ES-I3 (cell line): ENCODE measurements around the gene CABCOCO1.

Experiments used
- H3K36me3 ChIP-seq: 2 replicates; pipeline ENCODE4 v1.6.1; 2013; ENCODE audit warnings: mild to moderate bottlenecking, low read length, control low read depth, moderate library complexity; ENCODE audit not compliant: insufficient read depth
- H3K4me1 ChIP-seq: 2 replicates; pipeline ENCODE4 v1.6.1; 2013; ENCODE audit warnings: mild to moderate bottlenecking, control low read depth, low read length; ENCODE audit not compliant: insufficient read depth
- H3K9ac ChIP-seq: 2 replicates; pipeline ENCODE4 v1.6.1; 2013; ENCODE audit warnings: low read depth, mild to moderate bottlenecking, low read length, moderate library complexity
- H3K9me3 ChIP-seq: 2 replicates; pipeline ENCODE4 v1.6.1; 2013; ENCODE audit warnings: mild to moderate bottlenecking, low read length, moderate library complexity; ENCODE audit not compliant: control insufficient read depth, insufficient read depth

The CABCOCO1 gene

DNA sequence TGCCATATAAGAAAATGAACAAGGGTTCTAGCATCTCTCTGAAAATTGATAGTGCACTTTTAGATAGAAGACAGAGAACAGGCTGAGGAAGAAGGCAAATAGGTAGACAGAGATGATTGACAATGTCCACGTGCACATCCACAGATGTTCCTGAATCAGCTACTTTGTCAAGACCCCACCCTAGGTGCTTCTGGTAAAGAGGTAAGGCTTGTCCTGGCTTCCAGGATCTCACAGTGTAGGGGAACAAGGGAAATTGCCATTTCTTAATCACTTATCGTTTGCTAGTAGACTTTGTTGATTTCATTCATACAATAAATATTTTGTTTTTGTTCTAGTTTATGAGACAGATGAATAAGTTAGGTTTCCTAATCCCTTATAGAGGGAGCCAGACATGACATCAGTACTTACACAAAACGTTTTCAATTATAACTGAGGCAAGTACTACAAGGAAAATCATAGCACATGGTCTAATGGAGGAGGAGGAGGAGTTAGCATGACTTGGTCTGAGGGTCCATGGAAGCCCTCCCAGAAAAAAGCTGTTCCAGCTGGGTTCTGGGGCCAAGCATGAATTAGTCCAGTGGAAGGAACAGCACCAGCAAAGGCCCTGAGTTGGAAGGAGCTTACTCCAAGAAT is 122.9 kb downstream of the CABCOCO1 start:
- Histone ChIP-seq H3K4me1 (no peaks in the 10 kb centered on the region), H3K9ac (no peak overlapping the region), H3K9me3 (no peaks in the 10 kb centered on the region), H3K36me3 (no peaks in the 10 kb centered on the region)

DNA sequence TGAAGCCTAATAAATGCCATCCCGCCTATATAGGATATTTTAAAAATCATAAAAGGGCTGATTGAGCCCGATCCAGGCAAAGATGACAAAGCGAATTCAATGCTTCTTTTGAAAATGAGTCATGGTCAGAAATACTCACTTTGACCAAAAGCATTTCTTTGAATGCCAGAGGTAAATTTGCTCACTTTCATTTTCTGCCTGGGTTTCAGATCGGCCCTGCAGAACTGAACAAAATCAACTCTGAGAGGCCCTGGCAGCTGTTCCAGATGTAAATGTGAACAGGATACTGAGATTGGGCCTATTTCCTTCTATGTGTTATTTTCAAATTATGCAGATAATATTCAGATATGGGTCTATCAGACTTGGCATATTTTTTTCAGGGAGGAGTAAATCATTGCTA is 124.0 kb downstream of the CABCOCO1 start:
- Histone ChIP-seq H3K9ac (no peak overlapping the region), H3K36me3 (no peaks in the 10 kb centered on the region), H3K4me1 (no peaks in the 10 kb centered on the region), H3K9me3 (no peaks in the 10 kb centered on the region)

DNA sequence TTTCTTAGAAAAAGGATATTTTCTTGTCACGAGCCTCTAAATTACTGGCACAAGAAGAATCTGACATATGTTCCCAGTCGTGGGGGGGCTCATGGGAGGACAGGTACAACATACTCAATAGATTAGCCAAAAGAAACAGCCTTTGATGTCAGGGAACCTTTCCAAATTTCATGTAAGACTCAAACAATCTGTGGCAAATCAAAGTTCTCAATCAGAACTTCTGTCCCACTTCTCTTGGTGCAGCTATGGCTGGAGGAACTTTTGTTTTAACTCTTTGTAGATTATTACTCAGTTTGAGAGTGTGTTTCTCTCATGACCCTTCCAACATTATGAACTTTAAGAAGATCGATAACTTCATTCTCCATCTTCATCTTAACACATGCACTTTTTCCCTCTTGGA is 124.4 kb downstream of the CABCOCO1 start:
- no peaks in the 10 kb centered on the region for H3K9me3 ChIP-seq
- H3K9ac ChIP-seq = no peak overlapping the region
- H3K36me3 ChIP-seq = no peaks in the 10 kb centered on the region
- no peaks in the 10 kb centered on the region for H3K4me1 ChIP-seq

DNA sequence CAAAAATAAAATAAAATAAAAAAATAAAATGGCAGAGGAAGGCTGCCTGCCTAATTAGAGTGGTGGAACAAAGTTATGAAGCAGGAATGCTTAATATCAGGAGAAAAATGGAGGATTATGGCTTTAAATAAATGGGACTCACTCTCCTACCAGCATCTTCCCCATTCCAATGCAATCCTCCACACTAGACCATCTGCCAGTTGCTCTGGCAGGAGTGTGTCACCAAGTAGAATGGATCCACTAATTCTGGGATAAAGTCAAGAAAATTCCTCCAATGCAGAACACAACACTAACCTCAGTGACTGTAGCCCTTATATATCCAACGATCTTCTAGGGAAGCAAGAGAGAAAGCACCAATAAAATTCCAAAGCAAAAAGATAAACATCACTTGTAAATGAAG is 126.3 kb downstream of the CABCOCO1 start:
- no peak overlapping the region for H3K9ac ChIP-seq
- H3K9me3 ChIP-seq = no peaks in the 10 kb centered on the region
- no peaks in the 10 kb centered on the region for H3K4me1 ChIP-seq
- H3K36me3 ChIP-seq = no peaks in the 10 kb centered on the region

DNA sequence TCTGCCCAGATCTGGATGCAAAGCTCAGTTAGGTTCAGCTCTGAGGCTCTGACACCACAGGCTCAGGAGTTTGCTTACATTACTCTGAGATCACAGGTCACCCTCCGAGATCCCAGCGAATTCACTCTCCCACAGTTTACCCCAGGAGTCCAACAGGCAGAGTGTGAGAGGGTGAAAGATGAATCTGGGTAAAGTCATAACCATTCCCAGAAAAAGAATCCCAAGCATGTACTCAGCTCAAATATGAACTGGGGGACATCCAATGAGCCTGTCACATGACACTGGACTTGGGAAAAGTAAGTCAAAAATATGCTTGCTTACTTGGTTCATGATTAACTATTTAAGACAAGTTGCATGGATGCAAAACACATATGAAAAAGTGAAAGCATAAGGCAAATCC is 128.5 kb downstream of the CABCOCO1 start:
- no peaks in the 10 kb centered on the region for H3K9me3 ChIP-seq
- no peaks in the 10 kb centered on the region for H3K4me1 ChIP-seq
- no peaks in the 10 kb centered on the region for H3K36me3 ChIP-seq
- no peak overlapping the region for H3K9ac ChIP-seq

DNA sequence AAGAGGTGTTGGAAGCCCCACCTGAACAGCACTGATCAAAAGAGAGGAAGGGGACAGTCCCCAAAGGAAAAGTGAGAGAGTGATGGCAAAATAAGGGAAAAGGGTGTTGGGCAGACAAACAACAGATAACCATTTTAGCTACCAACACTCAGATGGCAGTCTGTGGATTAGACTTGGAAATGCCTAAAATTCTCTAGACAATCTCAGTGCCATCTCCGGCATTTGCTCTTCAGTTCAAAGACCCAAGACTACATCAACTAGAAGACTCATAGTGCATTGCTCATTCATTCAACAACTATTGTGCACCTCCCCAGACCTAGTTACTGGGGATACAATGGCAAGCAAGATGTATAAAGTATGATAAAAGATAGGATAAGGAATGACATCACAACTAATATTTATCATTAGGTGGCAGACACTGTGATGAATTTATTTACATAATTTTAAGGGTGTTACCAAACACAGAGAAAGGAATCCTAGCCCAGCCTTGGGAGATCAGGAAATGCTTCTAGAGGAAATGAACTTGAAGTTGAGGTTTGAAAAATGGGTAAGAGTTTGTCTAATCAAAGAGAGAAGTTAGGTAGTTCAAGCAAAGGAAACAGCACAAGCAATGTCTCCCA is 129.5 kb downstream of the CABCOCO1 start:
- no peaks in the 10 kb centered on the region for H3K9me3 ChIP-seq
- no peak overlapping the region for H3K9ac ChIP-seq
- no peaks in the 10 kb centered on the region for H3K4me1 ChIP-seq
- no peaks in the 10 kb centered on the region for H3K36me3 ChIP-seq

DNA sequence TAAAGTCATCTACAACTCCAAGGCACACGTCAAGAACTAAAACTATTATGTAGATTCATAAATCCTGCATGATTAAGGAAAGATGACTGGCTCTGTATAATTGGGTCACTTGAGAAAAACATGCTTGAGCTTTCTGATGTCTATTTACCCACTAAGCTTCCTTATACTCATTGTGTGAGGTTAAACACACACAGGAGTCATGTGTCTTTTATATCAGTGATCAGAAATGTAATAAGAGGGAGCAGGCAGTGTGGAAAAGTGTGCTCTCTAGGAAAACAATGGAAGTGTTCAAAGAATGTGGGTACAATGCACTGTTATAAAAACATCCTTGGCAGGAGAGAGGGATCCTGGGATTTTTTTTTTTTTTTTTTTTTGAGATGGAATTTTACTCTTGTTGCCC is 130.2 kb downstream of the CABCOCO1 start:
- no peaks in the 10 kb centered on the region for H3K4me1 ChIP-seq
- no peaks in the 10 kb centered on the region for H3K36me3 ChIP-seq
- no peaks in the 10 kb centered on the region for H3K9me3 ChIP-seq
- H3K9ac ChIP-seq = no peak overlapping the region

DNA sequence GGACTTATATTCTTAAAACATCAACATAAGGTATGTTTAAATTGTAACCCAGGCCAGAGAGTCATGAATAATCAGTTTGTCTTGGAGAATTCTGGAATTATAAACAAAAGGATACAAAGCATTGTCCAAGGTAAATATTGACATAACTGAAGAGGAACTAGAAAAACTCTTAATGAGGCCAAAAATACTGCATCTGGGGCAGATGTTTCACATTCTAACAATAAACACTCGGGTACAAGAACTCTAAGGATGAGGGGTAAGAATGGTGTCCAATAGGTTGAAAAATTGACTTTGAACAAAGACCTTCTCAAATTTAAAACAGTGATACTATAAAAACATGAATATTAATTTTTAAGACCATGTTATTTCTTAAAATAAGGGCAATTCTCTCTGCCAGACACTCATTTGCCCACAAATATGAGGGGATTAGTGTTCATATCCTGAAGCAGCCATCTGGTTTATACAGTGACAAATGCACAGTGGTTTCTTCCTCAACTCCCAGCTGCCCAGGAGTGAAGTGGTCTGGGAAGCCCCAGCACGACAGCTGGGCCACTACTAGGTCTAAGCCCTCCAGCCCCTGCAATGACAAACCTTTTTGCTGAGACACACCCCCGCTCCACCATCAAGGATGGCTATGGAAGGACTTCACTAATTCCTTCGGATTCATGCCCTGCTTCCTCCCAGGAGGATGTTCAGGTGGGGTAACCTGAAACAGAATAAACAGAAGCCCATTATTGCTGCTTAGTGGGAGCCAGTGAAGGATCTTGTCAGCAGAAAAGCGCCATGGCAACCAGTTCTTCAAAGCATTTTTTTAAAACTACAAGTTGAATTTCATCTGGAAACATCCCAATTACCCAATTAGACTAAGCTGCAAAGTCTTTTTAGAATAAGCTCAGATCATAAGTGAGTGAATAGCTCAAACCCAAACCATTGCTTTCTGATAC is 131.3 kb downstream of the CABCOCO1 start:
- Histone ChIP-seq H3K36me3 (no peaks in the 10 kb centered on the region), H3K9me3 (no peaks in the 10 kb centered on the region), H3K4me1 (no peaks in the 10 kb centered on the region), H3K9ac (no peak overlapping the region)

DNA sequence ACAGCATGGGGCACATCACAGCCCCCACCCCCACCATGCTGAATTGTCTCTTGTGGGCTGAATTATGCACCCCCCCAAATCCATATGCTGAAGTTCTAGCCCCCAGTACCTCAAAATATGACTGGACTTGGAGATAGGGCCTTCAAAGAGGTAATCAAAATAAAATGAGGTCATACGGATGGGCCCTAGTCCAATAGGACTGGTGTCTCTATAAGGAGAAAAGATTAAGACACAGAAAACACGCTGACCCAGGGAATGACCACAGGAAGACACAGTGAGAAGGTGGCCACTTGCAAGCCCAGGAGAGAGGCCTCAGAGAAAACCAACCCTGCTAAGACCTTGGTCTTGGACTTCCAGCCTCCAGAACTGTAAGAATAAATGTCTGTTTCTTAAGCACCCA is 132.4 kb downstream of the CABCOCO1 start:
- no peaks in the 10 kb centered on the region for H3K36me3 ChIP-seq
- no peak overlapping the region for H3K9ac ChIP-seq
- H3K4me1 ChIP-seq = no peaks in the 10 kb centered on the region
- H3K9me3 ChIP-seq = no peaks in the 10 kb centered on the region

DNA sequence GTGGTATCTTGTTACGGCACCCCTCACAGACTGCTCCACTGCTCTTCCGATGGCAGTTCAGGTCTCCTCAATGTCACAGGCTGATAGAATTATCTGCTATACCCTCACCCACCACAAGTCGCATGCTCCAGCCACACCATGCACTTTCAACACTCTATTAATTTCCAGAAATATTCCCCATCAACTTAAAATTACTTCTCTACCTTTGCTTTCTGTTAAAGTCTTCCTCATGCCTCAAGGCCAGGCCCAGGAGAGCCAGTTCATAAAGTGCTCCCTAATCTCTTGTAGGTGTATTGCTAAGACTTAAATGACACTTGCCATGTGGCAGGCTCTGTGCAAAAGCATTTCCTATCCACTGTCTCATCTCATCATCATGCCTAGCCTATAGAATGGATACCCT is 132.8 kb downstream of the CABCOCO1 start:
- H3K9me3 ChIP-seq = no peaks in the 10 kb centered on the region
- no peaks in the 10 kb centered on the region for H3K36me3 ChIP-seq
- no peaks in the 10 kb centered on the region for H3K4me1 ChIP-seq
- H3K9ac ChIP-seq = no peak overlapping the region

DNA sequence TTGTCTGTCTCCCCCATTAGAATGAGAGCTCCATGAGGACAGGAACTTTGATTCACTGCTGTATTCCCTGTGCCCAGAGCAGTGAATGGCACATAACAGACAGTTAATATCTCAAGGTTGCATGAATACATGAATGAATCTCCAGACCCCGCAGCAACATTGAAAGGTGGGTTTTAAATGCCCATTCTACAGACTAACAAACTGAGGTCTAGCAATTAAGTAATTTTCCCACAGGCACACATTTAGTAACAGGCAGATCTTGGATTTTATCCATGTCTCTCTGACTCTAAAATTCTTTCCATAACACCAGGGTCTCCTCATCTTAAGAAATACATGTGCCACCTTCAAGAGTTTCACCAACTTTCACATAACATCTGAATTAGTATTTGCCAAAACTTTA is 134.1 kb downstream of the CABCOCO1 start:
- no peaks in the 10 kb centered on the region for H3K4me1 ChIP-seq
- no peaks in the 10 kb centered on the region for H3K9me3 ChIP-seq
- no peaks in the 10 kb centered on the region for H3K36me3 ChIP-seq
- H3K9ac ChIP-seq = no peak overlapping the region

DNA sequence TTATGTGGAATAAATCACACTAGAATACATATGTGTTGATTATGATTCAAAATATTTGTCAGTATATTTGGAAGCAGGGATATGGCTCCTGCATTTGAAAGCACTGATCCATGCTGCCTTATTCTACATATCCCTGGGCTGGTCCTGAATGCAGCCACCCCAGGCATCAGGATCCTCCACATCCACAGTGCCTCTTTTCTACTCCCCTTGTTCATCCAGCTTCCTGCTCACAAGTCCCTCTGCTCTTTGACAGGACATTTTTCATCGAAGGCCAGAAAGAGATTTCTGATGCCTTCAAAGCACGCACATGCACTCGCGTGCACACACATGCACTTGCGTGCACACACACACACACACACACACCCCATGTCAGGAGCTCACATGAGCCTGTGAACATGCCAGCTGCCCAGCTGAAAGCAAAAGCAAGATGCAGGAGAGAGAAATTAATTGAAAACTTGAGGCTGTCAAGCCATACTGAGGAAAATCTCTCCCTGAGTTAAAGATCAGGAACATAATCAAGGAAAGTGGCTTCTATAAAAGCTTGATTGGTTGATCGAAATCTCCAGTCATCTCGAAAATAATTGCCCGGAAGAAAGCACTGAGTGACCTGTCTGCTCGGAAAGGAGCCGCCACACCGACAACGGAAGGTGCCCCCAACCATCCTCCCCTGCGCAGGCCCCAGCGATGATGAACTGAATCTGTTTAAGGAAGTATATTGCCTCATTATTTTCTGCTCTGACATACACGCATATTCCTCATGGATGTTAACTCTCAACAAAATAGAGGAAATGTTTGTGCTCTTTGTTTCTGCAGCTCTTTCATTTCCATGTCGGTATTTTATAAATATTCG is 134.8 kb downstream of the CABCOCO1 start:
- H3K9me3 ChIP-seq = no peaks in the 10 kb centered on the region

DNA sequence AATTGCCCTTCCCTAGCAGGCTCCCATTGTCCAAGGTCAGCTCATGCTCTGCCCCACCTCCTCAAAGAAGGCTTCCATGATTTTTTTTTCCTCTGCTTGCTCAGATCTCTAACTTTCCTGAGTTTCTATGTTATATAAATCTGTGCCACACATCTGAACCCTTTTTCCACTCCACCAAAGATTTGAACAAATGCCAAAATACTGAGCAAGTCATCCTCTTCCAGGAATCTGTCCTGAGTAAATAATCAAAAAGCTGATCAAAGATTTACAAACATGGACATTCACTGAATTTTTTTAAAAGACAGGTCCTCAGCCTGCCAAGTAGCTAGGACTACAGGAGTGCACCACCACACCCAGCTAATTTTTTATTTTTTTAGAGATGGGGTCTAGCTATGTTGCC is 136.0 kb downstream of the CABCOCO1 start:
- no peaks in the 10 kb centered on the region for H3K36me3 ChIP-seq

More for the DNA sequence above, 134.8 kb downstream of the CABCOCO1 start:
- no peaks in the 10 kb centered on the region for H3K36me3 ChIP-seq
- H3K4me1 ChIP-seq = no peaks in the 10 kb centered on the region
- no peak overlapping the region for H3K9ac ChIP-seq

DNA sequence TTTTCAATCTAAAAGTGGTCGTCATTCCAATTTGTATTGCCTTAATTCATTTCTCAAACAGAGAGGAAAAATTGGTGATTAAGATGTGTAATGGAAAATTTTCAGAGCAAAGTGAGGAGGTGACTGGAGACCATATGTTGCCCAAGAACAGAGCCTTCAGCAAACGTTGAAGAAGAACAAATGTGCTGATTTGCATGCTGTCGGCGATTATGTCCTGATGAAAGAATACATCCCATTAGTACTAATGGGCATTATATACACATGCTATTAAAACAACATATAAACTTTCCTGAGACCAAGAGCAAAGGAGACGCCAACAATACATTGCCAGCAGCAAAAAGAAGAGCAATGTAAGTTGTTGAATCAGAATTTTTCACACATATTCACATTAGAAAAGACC is 138.8 kb downstream of the CABCOCO1 start:
- Histone ChIP-seq H3K36me3 (no peaks in the 10 kb centered on the region), H3K4me1 (no peaks in the 10 kb centered on the region), H3K9me3 (no peaks in the 10 kb centered on the region), H3K9ac (no peak overlapping the region)

More for the DNA sequence above, 136.0 kb downstream of the CABCOCO1 start:
- no peaks in the 10 kb centered on the region for H3K4me1 ChIP-seq
- no peaks in the 10 kb centered on the region for H3K9me3 ChIP-seq
- no peak overlapping the region for H3K9ac ChIP-seq
